Fibroblast of lung (primary cell): ENCODE measurements around the gene RBM20.

Source experiments
- CTCF ChIP-seq, 2 donors: IDR thresholded peaks in 1 of 2; conservative IDR thresholded peaks in 1 of 2; 1 replicate in 1 of 2; 2 replicates in 1 of 2; pipeline ENCODE4 v1.5.1; 2011 to 2012; ENCODE audit warnings: low read length in 2 of 2, control low read depth in 1 of 2, inconsistent platforms in 1 of 2, low read depth in 1 of 2, mild to moderate bottlenecking in 1 of 2
- EZH2 ChIP-seq: IDR thresholded peaks from 2 replicates; pipeline ENCODE4 v1.5.1; 2012; ENCODE audit warnings: low read length, control low read depth, mild to moderate bottlenecking; ENCODE audit errors: missing control alignments

DNA sequence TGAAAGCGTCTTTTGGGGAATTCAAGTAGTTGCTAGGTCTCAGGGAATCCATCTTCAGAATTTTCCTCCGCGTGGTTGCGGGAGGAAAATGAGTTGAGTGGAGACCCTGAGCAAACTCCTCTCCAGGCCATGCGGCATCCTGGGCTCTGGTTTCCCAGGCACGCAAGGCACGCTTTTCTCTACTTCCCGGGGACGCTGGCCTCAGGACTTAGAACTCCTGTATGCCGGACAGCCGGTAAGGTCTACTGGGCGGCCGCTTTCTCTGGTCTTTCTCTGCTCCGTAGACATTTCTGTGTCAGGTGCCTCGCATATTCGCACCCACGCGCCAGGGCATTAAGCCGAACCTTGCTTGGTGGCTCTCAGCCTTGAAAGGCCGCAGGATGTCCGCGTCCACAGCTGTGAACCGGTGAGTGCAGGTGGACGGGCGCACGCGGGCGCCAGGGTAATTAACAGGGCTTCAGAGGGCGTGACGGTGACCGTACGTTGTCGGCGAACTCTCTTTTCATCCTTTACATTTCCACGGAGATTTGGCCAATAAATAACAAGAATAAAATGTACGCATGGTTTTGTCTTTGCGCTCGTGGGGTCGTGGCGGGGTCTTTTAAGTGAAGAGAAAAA lies 992 bp upstream of the RBM20 start:
- TF ChIP-seq CTCF (conservative IDR thresholded peaks at IDR 0.05 in 1 of 2, IDR thresholded peaks at IDR 0.05 in 1 of 2; ENCODE audit: low read depth in 1 of 2, low read length in 2 of 2) (no peak), EZH2 (peak; percentile 75)
